Measurements from ENCODE around the gene PLPP1. TPM values are rescaled to one million over a fixed set of nuclear protein-coding genes. Genes with fewer than 3 reads are reported as not detected.

Gene PLPP1
- total RNA-seq, 6 experiments from 2014 or later, result 23.3 to 145 (median 36.0) TPM

GRCh38 chr5:55481293-55481855 is 53.4 kb downstream of the PLPP1 start:
- intact Hi-C loops (cut with DNase I), result no loop called here
- Histone ChIP-seq H3K27ac (no peak overlapping the region), H3K4me1 (peaks cover 0 to 6% (median 0%) of the 10 kb centered on the region in 4 donors), H3K9me3 (no peaks in the 10 kb centered on the region), H3K27me3 (no peaks in the 10 kb centered on the region), H3K4me3 (no peak overlapping the region), H3K36me3 (no peaks in the 10 kb centered on the region)
- WGBS (ENCODE audit: insufficient coverage, low coverage, low lambda C conversion rate, missing lambda C conversion rate), result 76% methylated on average over 3 of the region's 3 CpGs
- ATAC-seq (no peak), DNase-seq (no peak)
- TF ChIP-seq POLR2A (IDR thresholded peaks at IDR 0.05) (no peak), CTCF (IDR thresholded peaks at IDR 0.05) (no peak)

- H3K27ac ChIP-seq, result no peak overlapping the region
- peaks cover 0 to 6% (median 0%) of the 10 kb centered on the region in 4 donors for H3K4me1 ChIP-seq
- DNase-seq (no peak), ATAC-seq (no peak)
- WGBS (ENCODE audit: insufficient coverage, low coverage, low lambda C conversion rate, missing lambda C conversion rate), result 78% methylated on average over 3 of the region's 3 CpGs
- H3K27me3 ChIP-seq, result no peaks in the 10 kb centered on the region
- no peaks in the 10 kb centered on the region for H3K36me3 ChIP-seq
- intact Hi-C loops (cut with DNase I), result no loop called here
- no peaks in the 10 kb centered on the region for H3K9me3 ChIP-seq
- TF ChIP-seq CTCF (IDR thresholded peaks at IDR 0.05) (no peak), POLR2A (IDR thresholded peaks at IDR 0.05) (no peak)
- H3K4me3 ChIP-seq, result no peak overlapping the region
Measured at GRCh38 chr5:55480781-55481180, 54.0 kb downstream of the PLPP1 start.

DNA sequence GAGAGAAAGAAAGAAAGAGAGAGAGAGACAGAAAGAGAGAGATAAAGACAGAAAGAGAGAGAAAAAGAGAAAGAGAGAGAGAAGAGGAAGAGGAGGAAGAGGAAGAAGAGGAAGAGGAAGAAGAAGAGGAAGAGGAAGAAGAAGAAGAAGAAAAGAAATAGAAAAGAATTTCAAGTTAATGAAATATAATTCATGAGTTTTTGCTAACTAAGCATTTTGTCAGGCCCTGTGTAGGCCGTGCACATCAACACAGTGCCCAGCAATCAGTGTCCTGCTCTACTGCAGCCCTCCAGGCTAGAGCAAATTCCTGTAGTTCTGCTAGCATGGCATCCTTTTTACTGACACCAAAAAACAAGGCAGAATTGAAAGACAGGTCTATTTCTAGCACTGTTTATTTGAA is 62.1 kb downstream of the PLPP1 start:
- intact Hi-C loops (cut with DNase I), result no loop called here
- DNase-seq (no peak), ATAC-seq (no peak)
- H3K36me3 ChIP-seq, result no peaks in the 10 kb centered on the region
- peaks cover 0 to 19% (median under 1%) of the 10 kb centered on the region in 4 donors for H3K4me1 ChIP-seq
- WGBS (ENCODE audit: insufficient coverage, low coverage, low lambda C conversion rate, missing lambda C conversion rate), result 63% methylated on average over 1 of the region's 1 CpG
- no peaks in the 10 kb centered on the region for H3K9me3 ChIP-seq
- no peak overlapping the region for H3K4me3 ChIP-seq
- TF ChIP-seq POLR2A (IDR thresholded peaks at IDR 0.05) (no peak), CTCF (IDR thresholded peaks at IDR 0.05) (no peak)
- no peak overlapping the region for H3K27ac ChIP-seq
- no peaks in the 10 kb centered on the region for H3K27me3 ChIP-seq

DNA sequence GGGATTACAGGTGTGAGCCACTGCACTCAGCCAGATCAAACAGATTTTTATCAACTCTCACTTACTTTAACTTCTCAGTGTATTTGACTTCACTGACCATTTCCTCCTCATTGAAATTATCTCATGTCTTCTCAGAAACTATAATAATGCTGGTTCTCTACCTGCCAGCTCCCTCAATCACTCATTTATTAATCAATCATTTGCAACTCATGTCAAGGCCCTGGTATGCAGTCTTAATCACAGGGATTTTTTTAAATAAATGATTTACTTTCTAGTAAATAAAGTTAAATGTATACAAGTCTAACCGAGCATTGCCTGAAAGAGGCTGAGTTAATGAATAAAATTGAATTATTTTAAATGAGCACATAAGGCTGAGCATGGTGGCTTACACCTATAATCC is 63.3 kb downstream of the PLPP1 start:
- ATAC-seq, result peak in 1 of 4 donors; percentile 53
- peaks cover 0 to 20% (median 2%) of the 10 kb centered on the region in 4 donors for H3K4me1 ChIP-seq

More for the DNA sequence above, 63.3 kb downstream of the PLPP1 start:
- no peak overlapping the region for H3K27ac ChIP-seq
- H3K4me3 ChIP-seq, result no peak overlapping the region
- H3K36me3 ChIP-seq, result no peaks in the 10 kb centered on the region
- no peak for DNase-seq
- H3K27me3 ChIP-seq, result no peaks in the 10 kb centered on the region
- H3K9me3 ChIP-seq, result no peaks in the 10 kb centered on the region
- WGBS (ENCODE audit: insufficient coverage, low coverage, low lambda C conversion rate, missing lambda C conversion rate), result 38% methylated on average over 1 of the region's 1 CpG
- intact Hi-C loops (cut with DNase I), result no loop called here
- TF ChIP-seq CTCF (IDR thresholded peaks at IDR 0.05) (no peak), POLR2A (IDR thresholded peaks at IDR 0.05) (no peak)

All from right lobe of liver (tissue), 6 donors.